SU-DHL-6 (cell line): ENCODE measurements around the gene TCP11L1.

Experiments
- H2AFZ ChIP-seq: fragments of 200-600 bp; sonication (generic); 2 replicates; pipeline ENCODE4 v1.6.1; 2014; ENCODE audit warnings: low read depth, mild to moderate bottlenecking, moderate library complexity, mixed read lengths, antibody characterized with exemption, low read length; ENCODE audit not compliant: severe bottlenecking
- H3F3A ChIP-seq: fragments of 200-600 bp; shearing (Covaris generic); 2 replicates; pipeline ENCODE4 v1.6.0; 2016; ENCODE audit warnings: antibody characterized with exemption, mild to moderate bottlenecking; ENCODE audit not compliant: insufficient read depth
- H3K27ac ChIP-seq: fragments of 200-600 bp; sonication (generic); 2 replicates; pipeline ENCODE4 v1.5.1; 2016; ENCODE audit warnings: low read depth, mild to moderate bottlenecking, low read length, moderate library complexity, mixed read lengths
- H3K27me3 ChIP-seq: fragments of 200-600 bp; sonication (generic), shearing (Covaris generic); 2 replicates; pipeline ENCODE4 v1.6.0; 2014; ENCODE audit warnings: mild to moderate bottlenecking, low read length
- H3K36me3 ChIP-seq: fragments of 200-600 bp; sonication (generic); 2 replicates; pipeline ENCODE4 v1.6.1; 2014; ENCODE audit warnings: mild to moderate bottlenecking, low read length, mixed read lengths
- H3K4me2 ChIP-seq: fragments of 300-600, 200-600 bp; shearing (Covaris generic), sonication (generic); 2 replicates; pipeline ENCODE4 v1.6.0; 2014; ENCODE audit warnings: low read length, low read depth, mild to moderate bottlenecking; ENCODE audit not compliant: poor library complexity, severe bottlenecking
- H3K4me3 ChIP-seq: fragments of 200-600 bp; sonication (generic); 2 replicates; pipeline ENCODE4 v1.5.1; 2014; ENCODE audit warnings: antibody characterized with exemption, low read length, mild to moderate bottlenecking, mixed read lengths; ENCODE audit not compliant: insufficient read depth, poor library complexity, severe bottlenecking
- H3K79me2 ChIP-seq: fragments of 200-600 bp; sonication (generic); 2 replicates; pipeline ENCODE4 v1.6.1; 2014; ENCODE audit warnings: mild to moderate bottlenecking, low read length, moderate library complexity; ENCODE audit not compliant: insufficient read depth
- H3K9ac ChIP-seq: fragments of 200-600 bp; sonication (generic); 2 replicates; pipeline ENCODE4 v1.7.0; 2014; ENCODE audit warnings: mild to moderate bottlenecking, low read length
- H3K9me2 ChIP-seq: fragments of 200-600 bp; sonication (generic); replicated peaks from 2 replicates; pipeline ENCODE4 v1.6.1; 2014; ENCODE audit warnings: low read length; ENCODE audit not compliant: insufficient read depth
- H3K9me3 ChIP-seq: fragments of 200-600 bp; sonication (generic); 2 replicates; pipeline ENCODE4 v1.6.1; 2014; ENCODE audit warnings: low read length, mixed read lengths; ENCODE audit not compliant: insufficient read depth
- H4K20me1 ChIP-seq: fragments of 200-600 bp; sonication (generic); 2 replicates; pipeline ENCODE4 v1.6.1; 2014; ENCODE audit warnings: low read depth, mild to moderate bottlenecking, antibody characterized with exemption, low read length, moderate library complexity, mixed read lengths
- EZH2phosphoT487 ChIP-seq: fragments of 200-600 bp; sonication (generic), shearing (Covaris generic); conservative IDR thresholded peaks from 2 replicates; pipeline ENCODE4 v1.6.1; 2018; ENCODE audit warnings: mild to moderate bottlenecking, antibody characterized with exemption, low read length, moderate library complexity, mixed read lengths
- TF ChIP-seq, protein P1 (sequence below): fragments of 200-600 bp; sonication (generic); IDR thresholded peaks from one replicate; pipeline ENCODE4 v1.5.1; 2017; ENCODE audit warnings: antibody characterized with exemption, mild to moderate bottlenecking, low read length, moderate library complexity; ENCODE audit not compliant: insufficient read depth, poor library complexity, severe bottlenecking

TCP11L1 gene

DNA sequence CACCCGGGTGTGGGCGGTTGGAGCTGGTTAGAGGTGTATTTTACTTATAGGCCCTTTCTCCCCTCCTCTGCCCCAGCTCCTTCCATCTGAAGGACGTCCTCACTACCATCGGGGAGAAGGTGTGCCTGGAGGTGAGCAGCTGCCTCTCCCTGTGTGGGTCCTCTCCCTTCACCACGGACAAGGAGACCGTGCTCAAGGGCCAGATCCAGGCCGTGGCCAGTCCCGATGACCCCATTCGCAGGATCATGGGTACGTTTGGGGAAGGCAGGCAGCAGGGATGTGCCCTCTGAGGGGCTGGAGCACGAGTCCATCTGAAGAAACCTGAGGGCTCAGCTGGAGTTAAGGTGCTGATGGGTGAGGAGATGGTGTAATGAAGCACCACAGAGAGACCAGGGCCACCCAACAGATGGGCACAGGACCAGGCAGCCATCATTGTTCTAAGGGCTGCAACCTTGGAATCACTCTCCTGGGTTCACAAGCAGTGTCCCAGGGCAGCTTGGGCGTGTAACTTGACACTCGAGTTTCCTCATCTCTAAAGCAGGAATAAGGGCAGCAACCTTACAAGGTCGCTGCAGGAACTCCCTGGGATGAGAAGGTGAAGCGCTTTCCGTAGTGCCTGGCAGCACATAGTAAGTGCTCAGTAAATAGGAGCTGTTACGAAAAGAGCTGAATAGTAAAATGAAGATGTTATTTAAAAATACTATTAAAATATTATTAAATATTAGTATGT lies 29.4 kb downstream of the TCP11L1 start:
- Histone ChIP-seq H3K4me3 (no peak overlapping the region), H3K79me2 (no peaks in the 10 kb centered on the region), H3K36me3 (no peaks in the 10 kb centered on the region), H2AFZ (no peak overlapping the region), H3K27ac (no peak overlapping the region), H3K9ac (no peak overlapping the region), H3K9me2 (no peaks in the 10 kb centered on the region), H4K20me1 (no peaks in the 10 kb centered on the region), H3F3A (no peaks in the 10 kb centered on the region), H3K27me3 (no peaks in the 10 kb centered on the region), H3K9me3 (no peaks in the 10 kb centered on the region), H3K4me2 (no peak overlapping the region)
- TF ChIP-seq, protein P1, sequence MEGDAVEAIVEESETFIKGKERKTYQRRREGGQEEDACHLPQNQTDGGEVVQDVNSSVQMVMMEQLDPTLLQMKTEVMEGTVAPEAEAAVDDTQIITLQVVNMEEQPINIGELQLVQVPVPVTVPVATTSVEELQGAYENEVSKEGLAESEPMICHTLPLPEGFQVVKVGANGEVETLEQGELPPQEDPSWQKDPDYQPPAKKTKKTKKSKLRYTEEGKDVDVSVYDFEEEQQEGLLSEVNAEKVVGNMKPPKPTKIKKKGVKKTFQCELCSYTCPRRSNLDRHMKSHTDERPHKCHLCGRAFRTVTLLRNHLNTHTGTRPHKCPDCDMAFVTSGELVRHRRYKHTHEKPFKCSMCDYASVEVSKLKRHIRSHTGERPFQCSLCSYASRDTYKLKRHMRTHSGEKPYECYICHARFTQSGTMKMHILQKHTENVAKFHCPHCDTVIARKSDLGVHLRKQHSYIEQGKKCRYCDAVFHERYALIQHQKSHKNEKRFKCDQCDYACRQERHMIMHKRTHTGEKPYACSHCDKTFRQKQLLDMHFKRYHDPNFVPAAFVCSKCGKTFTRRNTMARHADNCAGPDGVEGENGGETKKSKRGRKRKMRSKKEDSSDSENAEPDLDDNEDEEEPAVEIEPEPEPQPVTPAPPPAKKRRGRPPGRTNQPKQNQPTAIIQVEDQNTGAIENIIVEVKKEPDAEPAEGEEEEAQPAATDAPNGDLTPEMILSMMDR = no peak
- TF ChIP-seq EZH2phosphoT487 = no peak

DNA sequence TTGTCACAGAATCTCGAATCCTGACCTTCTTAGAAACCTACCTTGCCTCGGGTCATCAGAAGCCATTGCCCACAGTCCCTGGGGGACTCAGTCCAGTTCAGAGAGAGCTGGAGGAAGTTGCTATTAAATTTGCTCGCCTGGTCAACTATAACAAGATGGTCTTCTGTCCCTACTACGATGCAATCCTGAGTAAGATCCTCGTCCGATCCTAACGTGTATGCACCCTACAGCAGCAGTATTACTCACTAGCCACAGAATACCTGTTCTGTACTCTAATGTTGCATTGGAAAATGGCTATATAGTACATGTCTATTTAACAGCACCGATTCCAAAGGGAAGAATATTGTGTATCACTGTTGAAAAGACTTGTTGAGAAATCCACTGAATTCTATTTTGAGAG lies 33.1 kb downstream of the TCP11L1 start:
- Histone ChIP-seq H3K27me3 (no peaks in the 10 kb centered on the region), H3K36me3 (no peaks in the 10 kb centered on the region), H3K4me2 (no peak overlapping the region), H3K9ac (no peak overlapping the region), H3K9me2 (no peaks in the 10 kb centered on the region), H2AFZ (no peak overlapping the region), H3K9me3 (no peaks in the 10 kb centered on the region), H3K79me2 (no peaks in the 10 kb centered on the region), H3F3A (no peaks in the 10 kb centered on the region), H4K20me1 (no peaks in the 10 kb centered on the region), H3K27ac (no peak overlapping the region), H3K4me3 (no peak overlapping the region)
- TF ChIP-seq, protein P1 = no peak
- no peak for TF ChIP-seq EZH2phosphoT487

DNA sequence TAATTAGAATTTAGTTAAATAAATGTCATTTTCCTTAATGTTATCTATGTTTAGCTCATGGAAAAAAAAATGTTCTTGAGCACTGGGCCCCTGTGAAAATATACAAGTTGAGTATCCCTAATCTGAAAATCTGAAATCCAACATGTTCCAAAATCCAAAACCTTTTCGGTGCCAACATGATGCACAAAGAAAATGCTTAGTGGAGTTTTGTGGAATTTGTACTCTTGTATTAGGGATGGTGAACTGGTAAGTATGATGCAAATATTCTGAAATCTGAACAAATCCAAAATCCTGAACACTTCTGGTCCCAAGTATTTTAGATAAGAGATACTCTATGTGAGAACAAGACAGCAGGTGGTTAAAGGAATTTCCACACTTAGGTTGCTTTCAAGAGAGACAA lies 44.5 kb downstream of the TCP11L1 start:
- H3K4me2 ChIP-seq = no peak overlapping the region
- H3K27ac ChIP-seq = no peak overlapping the region
- no peak overlapping the region for H2AFZ ChIP-seq
- H3K9ac ChIP-seq = no peak overlapping the region
- TF ChIP-seq, protein P1 = no peak
- H3K9me3 ChIP-seq = no peaks in the 10 kb centered on the region
- H3F3A ChIP-seq = no peaks in the 10 kb centered on the region
- H3K79me2 ChIP-seq = no peaks in the 10 kb centered on the region
- H3K9me2 ChIP-seq = no peaks in the 10 kb centered on the region
- no peaks in the 10 kb centered on the region for H3K27me3 ChIP-seq
- no peak overlapping the region for H3K4me3 ChIP-seq
- H3K36me3 ChIP-seq = no peaks in the 10 kb centered on the region
- no peaks in the 10 kb centered on the region for H4K20me1 ChIP-seq
